MM.1S (cell line): ENCODE results near the gene MPP4.

Experiments
- DNase-seq: peaks from one replicate; pipeline ENCODE4 v3.0.0-alpha.2; 2015
- H2AFZ ChIP-seq: fragments of 300-600 bp; sonication (generic); 2 replicates; pipeline ENCODE4 v1.6.0; 2016; ENCODE audit warnings: antibody characterized with exemption, low read length
- H3F3A ChIP-seq: fragments of 300-600 bp; sonication (generic); 2 replicates; pipeline ENCODE4 v1.6.1; 2016; ENCODE audit warnings: mild to moderate bottlenecking, antibody characterized with exemption, low read length, moderate library complexity, mixed read lengths; ENCODE audit not compliant: insufficient read depth
- H3K27ac ChIP-seq: fragments of 300-600 bp; sonication (generic); 2 replicates; pipeline ENCODE4 v1.5.1; 2016; ENCODE audit warnings: mild to moderate bottlenecking, low read length
- H3K27me3 ChIP-seq: fragments of 300-600 bp; sonication (generic); replicated peaks from 2 replicates; pipeline ENCODE4 v1.6.0; 2016; ENCODE audit warnings: low read length; ENCODE audit not compliant: insufficient read depth
- H3K36me3 ChIP-seq: fragments of 300-600 bp; sonication (generic); replicated peaks from 2 replicates; pipeline ENCODE4 v1.6.1; 2016; ENCODE audit warnings: mild to moderate bottlenecking, low read length, mixed read lengths; ENCODE audit not compliant: insufficient read depth
- H3K4me1 ChIP-seq: fragments of 300-600 bp; sonication (generic); 2 replicates; pipeline ENCODE4 v1.6.1; 2016; ENCODE audit warnings: low read length, mixed read lengths
- H3K4me2 ChIP-seq: fragments of 300-600 bp; sonication (generic); 2 replicates; pipeline ENCODE4 v1.6.0; 2016; ENCODE audit warnings: low read depth, low read length
- H3K4me3 ChIP-seq: fragments of 300-600 bp; sonication (generic); 2 replicates; pipeline ENCODE4 v1.5.1; 2016; ENCODE audit warnings: low read length, mixed read lengths
- H3K79me2 ChIP-seq: fragments of 300-600 bp; sonication (generic); 2 replicates; pipeline ENCODE4 v1.6.1; 2016; ENCODE audit warnings: mixed run types, low read length, mixed read lengths
- H3K9ac ChIP-seq: fragments of 300-600 bp; sonication (generic); 2 replicates; pipeline ENCODE4 v1.6.1; 2016; ENCODE audit warnings: low read length, mixed read lengths
- H3K9me2 ChIP-seq: fragments of 300-600 bp; sonication (generic); replicated peaks from 2 replicates; pipeline ENCODE4 v1.6.1; 2016; ENCODE audit warnings: mild to moderate bottlenecking, low read length, mixed read lengths; ENCODE audit not compliant: insufficient read depth
- H3K9me3 ChIP-seq: fragments of 300-600 bp; sonication (generic); replicated peaks from 2 replicates; pipeline ENCODE4 v1.6.1; 2016; ENCODE audit warnings: mild to moderate bottlenecking, low read length, mixed read lengths; ENCODE audit not compliant: insufficient read depth
- H4K20me1 ChIP-seq: fragments of 300-600 bp; sonication (generic); 2 replicates; pipeline ENCODE4 v1.6.1; 2016; ENCODE audit warnings: mild to moderate bottlenecking, low read length, moderate library complexity, mixed read lengths; ENCODE audit not compliant: insufficient read depth
- EZH2 ChIP-seq: fragments of 300-600 bp; sonication (generic); optimal IDR thresholded peaks from 2 replicates; pipeline ENCODE3; 2017; ENCODE audit warnings: low read depth, mild to moderate bottlenecking, antibody characterized with exemption, low read length, mixed read lengths
- EZH2phosphoT487 ChIP-seq: fragments of 300-600 bp; sonication (generic); IDR thresholded peaks from 2 replicates; pipeline ENCODE4 v1.6.1; 2018; ENCODE audit warnings: antibody characterized with exemption, low read length
- TF ChIP-seq, protein P1 (sequence below): fragments of 300-600 bp; sonication (generic); IDR thresholded peaks from 2 replicates; pipeline ENCODE4 v1.5.1; 2016; ENCODE audit warnings: antibody characterized with exemption, low read length, mixed read lengths

Gene MPP4

DNA sequence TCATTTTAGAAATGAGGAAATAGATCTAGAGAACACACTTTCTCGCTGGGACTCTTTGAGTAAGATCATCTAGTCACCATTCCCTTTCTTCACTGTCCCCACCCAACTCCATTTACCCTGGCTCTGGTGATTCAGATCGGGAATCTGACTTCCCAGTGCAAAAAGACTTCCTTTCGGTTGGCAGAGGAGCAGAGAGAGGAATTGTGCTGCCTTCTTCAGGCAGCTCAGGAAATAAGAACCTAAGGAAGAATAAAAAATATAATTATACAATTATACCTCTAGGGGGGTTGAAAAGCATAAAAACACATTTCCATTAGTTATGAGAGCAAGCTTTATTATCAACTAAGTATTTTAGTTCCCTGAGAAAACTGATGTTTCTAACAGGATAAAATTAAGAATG, 9.3 kb upstream of the MPP4 start:
- H3K79me2 ChIP-seq: no peaks in the 10 kb centered on the region
- H3K9me3 ChIP-seq: no peaks in the 10 kb centered on the region
- TF ChIP-seq EZH2phosphoT487 (no peak), EZH2 (no peak)
- TF ChIP-seq, protein P1, sequence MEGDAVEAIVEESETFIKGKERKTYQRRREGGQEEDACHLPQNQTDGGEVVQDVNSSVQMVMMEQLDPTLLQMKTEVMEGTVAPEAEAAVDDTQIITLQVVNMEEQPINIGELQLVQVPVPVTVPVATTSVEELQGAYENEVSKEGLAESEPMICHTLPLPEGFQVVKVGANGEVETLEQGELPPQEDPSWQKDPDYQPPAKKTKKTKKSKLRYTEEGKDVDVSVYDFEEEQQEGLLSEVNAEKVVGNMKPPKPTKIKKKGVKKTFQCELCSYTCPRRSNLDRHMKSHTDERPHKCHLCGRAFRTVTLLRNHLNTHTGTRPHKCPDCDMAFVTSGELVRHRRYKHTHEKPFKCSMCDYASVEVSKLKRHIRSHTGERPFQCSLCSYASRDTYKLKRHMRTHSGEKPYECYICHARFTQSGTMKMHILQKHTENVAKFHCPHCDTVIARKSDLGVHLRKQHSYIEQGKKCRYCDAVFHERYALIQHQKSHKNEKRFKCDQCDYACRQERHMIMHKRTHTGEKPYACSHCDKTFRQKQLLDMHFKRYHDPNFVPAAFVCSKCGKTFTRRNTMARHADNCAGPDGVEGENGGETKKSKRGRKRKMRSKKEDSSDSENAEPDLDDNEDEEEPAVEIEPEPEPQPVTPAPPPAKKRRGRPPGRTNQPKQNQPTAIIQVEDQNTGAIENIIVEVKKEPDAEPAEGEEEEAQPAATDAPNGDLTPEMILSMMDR: no peak
- H4K20me1 ChIP-seq: no peaks in the 10 kb centered on the region
- no peaks in the 10 kb centered on the region for H3K9me2 ChIP-seq
- H3K4me2 ChIP-seq: no peak overlapping the region
- H3K36me3 ChIP-seq: no peaks in the 10 kb centered on the region
- H3K9ac ChIP-seq: no peak overlapping the region
- H3K4me1 ChIP-seq: no peaks in the 10 kb centered on the region
- no peaks in the 10 kb centered on the region for H3F3A ChIP-seq
- H3K4me3 ChIP-seq: no peak overlapping the region
- no peak for DNase-seq
- H3K27me3 ChIP-seq: no peaks in the 10 kb centered on the region
- H3K27ac ChIP-seq: no peak overlapping the region
- no peak overlapping the region for H2AFZ ChIP-seq

DNA sequence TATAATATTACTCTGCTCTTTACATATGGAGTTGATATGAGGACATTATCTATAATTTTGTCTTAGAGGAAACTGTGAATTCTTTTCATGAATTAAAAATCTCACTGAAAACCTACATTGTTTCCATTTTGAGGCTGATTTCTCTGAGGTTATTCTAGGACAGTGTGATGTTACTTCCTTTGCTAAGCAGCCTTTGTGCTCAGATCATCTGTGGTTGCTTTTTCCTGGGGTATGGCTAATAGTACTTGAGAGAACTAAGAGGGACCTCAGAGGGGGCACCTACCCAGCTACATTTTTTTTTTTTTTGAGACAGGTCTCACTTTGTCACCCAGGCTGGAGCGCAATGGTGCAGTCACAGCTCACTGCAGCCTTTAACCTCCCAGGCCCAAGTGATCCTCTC, 8.7 kb upstream of the MPP4 start:
- no peaks in the 10 kb centered on the region for H3K9me2 ChIP-seq
- H2AFZ ChIP-seq: no peak overlapping the region
- H3K36me3 ChIP-seq: no peaks in the 10 kb centered on the region
- no peak overlapping the region for H3K27ac ChIP-seq
- no peaks in the 10 kb centered on the region for H3K9me3 ChIP-seq
- TF ChIP-seq, protein P1: no peak
- TF ChIP-seq EZH2phosphoT487 (no peak), EZH2 (no peak)
- no peaks in the 10 kb centered on the region for H3K4me1 ChIP-seq
- no peaks in the 10 kb centered on the region for H3F3A ChIP-seq
- no peaks in the 10 kb centered on the region for H3K27me3 ChIP-seq
- H4K20me1 ChIP-seq: no peaks in the 10 kb centered on the region
- H3K4me2 ChIP-seq: no peak overlapping the region
- no peaks in the 10 kb centered on the region for H3K79me2 ChIP-seq
- no peak overlapping the region for H3K4me3 ChIP-seq
- no peak overlapping the region for H3K9ac ChIP-seq
- DNase-seq: no peak

DNA sequence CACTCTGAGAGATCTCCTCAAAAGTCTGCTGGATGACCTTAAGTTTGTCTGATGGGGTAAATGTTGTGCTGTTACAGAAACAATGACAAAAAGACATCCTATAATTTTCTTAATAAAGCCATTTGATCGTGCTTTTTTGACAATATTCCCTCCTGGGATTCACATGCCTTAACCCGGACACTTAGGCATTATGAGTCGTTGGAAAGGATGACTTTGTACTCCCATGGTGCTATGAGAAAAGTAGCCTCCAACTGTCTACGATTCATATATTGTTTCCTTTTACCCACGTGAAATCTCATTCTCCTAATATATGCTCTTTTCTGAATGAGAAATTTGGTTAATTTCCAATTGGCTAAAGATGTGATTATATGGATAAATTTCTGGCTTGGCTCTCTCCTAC, 6.1 kb upstream of the MPP4 start:
- H4K20me1 ChIP-seq: no peaks in the 10 kb centered on the region
- H3K4me1 ChIP-seq: no peaks in the 10 kb centered on the region
- no peak overlapping the region for H2AFZ ChIP-seq
- no peaks in the 10 kb centered on the region for H3K9me3 ChIP-seq
- H3K79me2 ChIP-seq: no peaks in the 10 kb centered on the region
- H3K27ac ChIP-seq: no peak overlapping the region
- no peaks in the 10 kb centered on the region for H3K27me3 ChIP-seq
- no peak for DNase-seq
- no peak overlapping the region for H3K9ac ChIP-seq
- H3K4me3 ChIP-seq: no peak overlapping the region
- TF ChIP-seq, protein P1: no peak
- TF ChIP-seq EZH2phosphoT487 (no peak), EZH2 (no peak)
- no peaks in the 10 kb centered on the region for H3K36me3 ChIP-seq
- H3K9me2 ChIP-seq: no peaks in the 10 kb centered on the region
- H3F3A ChIP-seq: no peaks in the 10 kb centered on the region
- no peak overlapping the region for H3K4me2 ChIP-seq
